Bone marrow (tissue), 2 donors: Measurements from ENCODE around the gene TRIM50.
A peak's percentile ranks its signal among the peaks of the same experiment; 100 is the strongest.
"Not testable (repeated sequence)": the region's sequence is repeated elsewhere in the genome, so short reads cannot be mapped to it uniquely, and the experiment has no call there.

Source experiments
- DNase-seq, 2 donors: peaks; one replicate each; lab custom pipeline; 2025; lab: John Stamatoyannopoulos, UW

TRIM50 gene

GRCh38 chr7:73314271-73314670 is 13.6 kb downstream of the TRIM50 start:
- no peak for DNase-seq

GRCh38 chr7:73313521-73313906 is 14.4 kb downstream of the TRIM50 start:
- DNase-seq, result no peak

- DNase-seq, result no peak
These were observed 14.9 kb downstream of the TRIM50 start for GRCh38 chr7:73312831-73313520.

- DNase-seq, result not testable (repeated sequence)
These were observed 16.5 kb downstream of the TRIM50 start for GRCh38 chr7:73311421-73311820.

- DNase-seq, result peak; percentile 60 to 76
These were observed 19.1 kb downstream of the TRIM50 start, which contains the start of gene NSUN5 for GRCh38 chr7:73308665-73309214. Gene NSUN5 (minus strand): TSS chr7:73308826. CDS start chr7:73308790, 36 bp downstream.

GRCh38 chr7:73308074-73308664 is 19.7 kb downstream of the TRIM50 start:
- no peak for DNase-seq

GRCh38 chr7:73307436-73307835 is 20.4 kb downstream of the TRIM50 start:
- no peak for DNase-seq

- not testable (repeated sequence) for DNase-seq
These were observed 23.1 kb downstream of the TRIM50 start for GRCh38 chr7:73304612-73305387.

- DNase-seq, result no peak
These were observed 23.8 kb downstream of the TRIM50 start for GRCh38 chr7:73304071-73304470.

GRCh38 chr7:73303546-73303945 is 24.3 kb downstream of the TRIM50 start:
- DNase-seq, result no peak

- not testable (repeated sequence) for DNase-seq
These were observed 25.0 kb downstream of the TRIM50 start for GRCh38 chr7:73302846-73303245.

GRCh38 chr7:73301108-73301507 is 26.8 kb downstream of the TRIM50 start:
- DNase-seq, result not testable (repeated sequence)

GRCh38 chr7:73299812-73300211 is 28.1 kb downstream of the TRIM50 start:
- not testable (repeated sequence) for DNase-seq

GRCh38 chr7:73297706-73298105 is 30.2 kb downstream of the TRIM50 start:
- DNase-seq, result not testable (repeated sequence)

GRCh38 chr7:73297235-73297634 is 30.6 kb downstream of the TRIM50 start:
- DNase-seq, result not testable (repeated sequence)

GRCh38 chr7:73277210-73277609 is 50.7 kb downstream of the TRIM50 start:
- DNase-seq, result not testable (repeated sequence)

GRCh38 chr7:73267813-73268212 is 60.1 kb downstream of the TRIM50 start:
- not testable (repeated sequence) for DNase-seq

- DNase-seq, result not testable (repeated sequence)
These were observed 61.0 kb downstream of the TRIM50 start for GRCh38 chr7:73266719-73267368.
